KOPT-K1 (cell line): ENCODE measurements around the gene MFSD2A.
"Not testable (repeated sequence)": the region's sequence is repeated elsewhere in the genome, so short reads cannot be mapped to it uniquely, and the experiment has no call there.

Source experiments
- H3K27ac ChIP-seq: fragments of 200-600 bp; sonication (generic); 2 replicates; pipeline ENCODE4 v1.5.1; 2016; ENCODE audit warnings: antibody characterized with exemption, mild to moderate bottlenecking, low read depth, low read length; ENCODE audit not compliant: poor library complexity, severe bottlenecking
- H3K36me3 ChIP-seq: fragments of 200-600 bp; sonication (generic); 2 replicates; pipeline ENCODE4 v1.5.1; 2017; ENCODE audit warnings: antibody characterized with exemption, mild to moderate bottlenecking, low read length, moderate library complexity; ENCODE audit not compliant: insufficient read depth
- H3K9me3 ChIP-seq: fragments of 200-600 bp; sonication (generic); 2 replicates; pipeline ENCODE4 v1.5.1; 2017; ENCODE audit warnings: antibody characterized with exemption, low read length, mild to moderate bottlenecking; ENCODE audit not compliant: insufficient read depth, poor library complexity, severe bottlenecking

MFSD2A gene

GRCh38 chr1:39954870-39955546 lies at the start of gene MFSD2A:
MFSD2A (plus strand) TSS chr1:39955145; CDS start chr1:39955293, 148 bp downstream.
- Histone ChIP-seq H3K27ac (peak within 1 kb of the TSS; percentile 28), H3K36me3 (peaks cover 9% of the 10 kb centered on the region; the same call in 1 of the 2 replicates), H3K9me3 (no peaks in the 10 kb centered on the region)

DNA sequence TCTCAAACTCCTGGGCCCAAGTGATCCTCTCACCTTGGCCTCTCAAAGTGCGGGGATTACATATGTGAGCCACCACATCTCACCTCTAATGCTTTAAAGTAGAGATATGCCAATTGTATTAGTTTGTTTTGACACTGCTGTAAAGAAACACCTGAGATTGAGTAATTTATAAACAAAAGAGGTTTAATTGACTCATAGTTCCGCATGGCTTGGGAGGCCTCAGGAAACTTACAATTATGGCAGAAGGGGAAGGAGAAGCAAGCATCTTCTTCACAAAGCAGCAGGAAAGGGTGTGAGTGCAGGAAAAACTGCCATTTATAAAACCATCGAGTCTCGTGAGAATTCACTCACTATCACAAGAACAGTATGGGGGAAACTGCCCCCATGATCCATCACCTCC lies 49.8 kb upstream of the MFSD2A start:
- no peak overlapping the region for H3K27ac ChIP-seq
- no peaks in the 10 kb centered on the region for H3K36me3 ChIP-seq
- peaks cover 14% of the 10 kb centered on the region for H3K9me3 ChIP-seq

- Histone ChIP-seq H3K36me3 (no peaks in the 10 kb centered on the region), H3K27ac (no peak overlapping the region), H3K9me3 (peaks cover 14% of the 10 kb centered on the region)
Measured at GRCh38 chr1:39907528-39908453, 47.2 kb upstream of the MFSD2A start.

- H3K36me3 ChIP-seq: no peaks in the 10 kb centered on the region
- H3K9me3 ChIP-seq: peaks cover 14% of the 10 kb centered on the region
- H3K27ac ChIP-seq: no peak overlapping the region
Measured at GRCh38 chr1:39908534-39908933, 46.4 kb upstream of the MFSD2A start.

DNA sequence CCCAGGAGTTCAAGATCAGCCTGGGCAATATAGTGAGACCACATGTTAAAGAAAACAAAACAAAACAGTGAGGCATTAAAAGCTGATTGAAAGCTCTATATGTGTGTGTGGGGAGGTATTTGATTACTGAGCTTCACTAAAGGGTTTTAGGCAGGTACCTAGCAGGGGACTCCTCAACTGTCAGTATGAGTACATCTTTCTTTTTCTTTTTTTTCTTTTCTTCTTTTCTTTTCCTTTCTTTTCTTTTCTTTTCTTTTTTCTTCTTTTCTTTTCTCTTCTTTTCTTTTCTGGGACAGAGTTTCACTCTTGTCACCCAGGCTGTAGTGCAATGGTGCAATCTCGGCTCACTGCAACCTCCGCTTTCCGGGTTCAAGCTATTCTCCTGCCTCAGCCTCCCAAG lies 44.7 kb upstream of the MFSD2A start:
- Histone ChIP-seq H3K27ac (no peak overlapping the region), H3K9me3 (peaks cover 14% of the 10 kb centered on the region), H3K36me3 (no peaks in the 10 kb centered on the region)

DNA sequence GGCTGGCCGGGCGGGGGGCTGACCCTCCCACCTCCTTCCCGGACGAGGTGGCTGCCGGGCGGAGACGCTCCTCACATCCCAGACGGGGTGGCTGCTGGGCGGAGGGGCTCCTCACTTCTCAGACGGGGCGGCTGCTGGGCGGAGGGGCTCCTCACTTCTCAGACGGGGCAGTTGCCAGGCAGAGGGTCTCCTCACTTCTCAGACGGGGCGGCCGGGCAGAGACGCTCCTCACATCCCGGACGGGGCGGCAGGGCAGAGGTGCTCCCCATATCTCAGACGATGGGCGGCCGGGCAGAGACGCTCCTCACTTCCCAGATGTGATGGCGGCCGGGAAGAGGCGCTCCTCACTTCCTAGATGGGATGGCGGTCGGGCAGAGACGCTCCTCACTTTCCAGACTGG lies 41.8 kb upstream of the MFSD2A start:
- not testable (repeated sequence) for H3K9me3 ChIP-seq, H3K27ac ChIP-seq, H3K36me3 ChIP-seq

DNA sequence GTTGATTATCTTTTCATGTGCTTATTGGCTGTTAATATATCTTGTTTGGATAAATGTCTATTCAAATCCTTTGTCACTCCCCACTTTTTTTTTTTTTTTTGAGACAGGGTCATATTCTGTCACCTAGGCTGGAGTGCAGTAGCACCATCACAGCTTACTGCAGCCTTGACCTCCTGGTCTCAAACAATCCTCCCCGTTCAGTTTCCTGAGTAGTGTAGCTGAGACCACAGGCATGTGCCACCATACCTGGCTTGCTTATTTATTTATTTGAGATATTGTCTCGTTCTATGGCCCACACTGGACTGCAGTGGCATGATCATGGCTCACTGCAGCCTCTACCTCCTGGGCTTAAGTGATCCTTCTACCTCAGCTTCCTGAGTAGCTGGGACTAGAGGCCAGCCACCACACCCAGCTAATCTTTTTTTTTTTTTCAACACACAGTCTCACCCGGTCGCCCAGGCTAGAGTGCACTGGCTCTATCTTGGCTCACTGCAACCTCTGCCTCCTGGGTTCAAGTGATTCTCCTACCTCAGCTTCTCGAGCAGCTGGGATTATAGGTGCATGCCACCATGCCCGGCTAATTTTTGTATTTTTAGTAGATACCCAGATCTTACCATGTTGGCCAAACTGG lies 39.3 kb upstream of the MFSD2A start:
- H3K27ac ChIP-seq: no peak overlapping the region
- H3K36me3 ChIP-seq: no peaks in the 10 kb centered on the region

DNA sequence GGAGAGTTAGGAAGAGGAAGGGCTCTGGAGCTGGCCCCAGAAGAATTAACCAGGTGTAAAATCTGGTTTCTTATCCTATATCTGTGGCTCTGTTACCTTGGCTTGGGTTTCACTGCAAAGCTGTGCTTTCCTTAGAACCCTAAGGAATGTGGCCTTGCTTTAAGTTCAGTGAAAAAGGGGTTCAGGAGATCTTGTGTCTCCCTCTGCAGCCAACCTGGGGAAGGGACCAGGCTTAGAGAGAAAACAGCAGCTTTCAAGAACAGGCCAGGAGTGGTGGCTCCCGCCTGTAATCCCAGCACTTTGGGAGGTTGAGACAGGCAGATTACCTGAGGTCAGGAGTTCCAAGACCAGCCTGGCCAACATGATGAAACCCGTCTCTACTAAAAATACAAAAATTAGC lies 37.1 kb upstream of the MFSD2A start:
- H3K9me3 ChIP-seq: no peaks in the 10 kb centered on the region
- H3K27ac ChIP-seq: no peak overlapping the region
- H3K36me3 ChIP-seq: no peaks in the 10 kb centered on the region

More for the DNA sequence above, 39.3 kb upstream of the MFSD2A start:
- H3K9me3 ChIP-seq: no peaks in the 10 kb centered on the region

DNA sequence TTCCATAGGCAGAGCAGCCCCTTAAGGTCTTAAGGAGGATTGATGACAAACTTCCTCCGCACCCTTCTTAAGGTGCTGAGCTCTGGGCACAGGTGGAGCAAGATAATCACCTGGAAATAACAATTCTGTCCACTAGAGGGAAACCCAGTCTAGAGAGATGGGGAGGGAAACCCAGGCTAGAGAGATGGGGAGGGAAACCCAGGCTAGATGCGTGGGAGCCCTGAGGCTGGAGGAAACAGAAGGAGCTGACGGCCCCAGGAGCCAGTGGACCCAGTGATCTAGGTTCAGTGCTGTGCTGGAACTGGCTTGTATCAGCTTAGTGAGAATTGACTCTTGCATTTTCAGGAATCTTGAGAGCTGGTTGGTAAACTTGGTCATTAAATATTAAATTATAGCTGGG lies 35.4 kb upstream of the MFSD2A start:
- H3K27ac ChIP-seq: no peak overlapping the region
- H3K9me3 ChIP-seq: no peaks in the 10 kb centered on the region
- no peaks in the 10 kb centered on the region for H3K36me3 ChIP-seq

GRCh38 chr1:39922251-39922688 lies 32.7 kb upstream of the MFSD2A start:
- Histone ChIP-seq H3K36me3 (no peaks in the 10 kb centered on the region), H3K9me3 (no peaks in the 10 kb centered on the region), H3K27ac (no peak overlapping the region)

DNA sequence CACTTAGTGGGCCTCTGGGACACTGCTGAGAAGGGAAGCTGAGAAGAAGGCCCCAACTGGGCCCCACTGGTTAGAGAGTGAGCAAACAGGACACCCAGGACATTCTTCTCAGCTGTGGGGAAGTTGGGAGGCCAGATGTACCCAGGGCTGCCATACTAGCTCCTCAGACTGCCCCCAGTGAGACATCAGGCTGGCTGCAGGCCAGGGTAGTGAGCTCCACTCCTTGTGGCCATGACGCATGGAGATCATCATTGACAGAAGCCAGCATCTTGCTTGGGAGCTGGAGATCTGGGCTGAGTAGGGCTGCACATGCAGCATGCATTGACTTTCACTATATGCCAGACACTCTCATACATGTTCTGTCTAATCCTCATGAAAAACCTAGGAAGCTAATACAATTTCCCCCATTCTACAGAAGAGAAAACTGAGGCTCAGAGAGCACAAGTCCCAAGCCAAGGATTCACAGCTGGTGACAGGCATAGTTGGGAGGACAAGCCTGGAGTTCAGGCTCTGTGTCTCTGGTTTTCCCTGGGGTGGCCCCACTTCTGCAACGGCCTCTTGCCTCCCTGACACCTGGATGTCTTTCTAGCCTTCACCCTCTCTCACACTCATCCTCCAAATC lies 29.1 kb upstream of the MFSD2A start:
- no peaks in the 10 kb centered on the region for H3K9me3 ChIP-seq
- no peak overlapping the region for H3K27ac ChIP-seq
- H3K36me3 ChIP-seq: no peaks in the 10 kb centered on the region

GRCh38 chr1:39926343-39926793 lies 28.6 kb upstream of the MFSD2A start:
- no peaks in the 10 kb centered on the region for H3K9me3 ChIP-seq
- no peak overlapping the region for H3K27ac ChIP-seq
- H3K36me3 ChIP-seq: no peaks in the 10 kb centered on the region

- Histone ChIP-seq H3K27ac (no peak overlapping the region), H3K9me3 (no peaks in the 10 kb centered on the region), H3K36me3 (no peaks in the 10 kb centered on the region)
Measured at GRCh38 chr1:39926820-39927219, 28.1 kb upstream of the MFSD2A start.

- Histone ChIP-seq H3K36me3 (no peaks in the 10 kb centered on the region), H3K27ac (no peak overlapping the region), H3K9me3 (no peaks in the 10 kb centered on the region)
Measured at GRCh38 chr1:39927538-39927937, 27.4 kb upstream of the MFSD2A start.
